ENCODE data around the gene FAM83E.
"Not testable (repeated sequence)": the region's sequence is repeated elsewhere in the genome, so short reads cannot be mapped to it uniquely, and the experiment has no call there.

Gene FAM83E

DNA sequence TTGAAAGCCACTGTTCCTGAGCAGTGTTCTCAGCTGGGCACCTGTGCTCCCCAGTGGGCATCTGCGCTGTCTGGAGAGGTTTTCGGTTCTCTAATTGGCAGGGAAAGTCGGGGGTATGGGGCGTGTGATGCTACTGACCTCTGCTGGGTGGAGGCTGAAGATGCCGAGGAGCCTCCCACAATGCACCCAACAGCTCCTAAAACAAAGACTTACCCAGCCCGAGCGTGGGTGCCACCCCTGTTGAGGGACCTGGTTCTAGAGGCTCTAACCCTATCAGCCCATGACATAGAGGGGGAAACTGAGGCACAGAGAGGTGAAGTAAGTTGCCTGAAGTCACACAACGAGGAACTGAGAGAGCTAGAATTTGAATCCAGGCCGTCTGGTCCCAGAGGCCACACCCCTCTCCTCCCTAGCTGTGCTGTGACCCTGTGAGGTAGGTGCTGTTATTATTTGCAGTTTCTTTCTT is 6.0 kb downstream of the FAM83E start:
- peak; percentile 42 for DNase-seq

DNA sequence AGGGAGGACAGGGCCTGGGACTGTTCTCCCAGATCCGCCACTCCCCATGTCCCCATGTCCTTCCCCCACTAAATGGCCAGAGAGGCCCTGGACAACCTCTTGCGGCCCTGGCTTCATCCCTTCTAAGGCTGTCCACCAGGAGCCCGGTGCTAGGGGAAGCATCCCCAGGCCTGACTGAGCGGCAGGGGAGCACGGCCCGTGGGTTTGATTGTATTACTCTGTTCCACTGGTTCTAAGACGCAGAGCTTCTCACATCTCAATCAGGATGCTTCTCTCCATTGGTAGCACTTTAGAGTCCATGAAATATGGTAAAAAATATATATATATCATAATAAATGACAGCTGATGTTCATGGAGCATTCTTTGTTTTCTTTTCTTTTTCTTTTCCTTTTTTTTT is 7.5 kb downstream of the FAM83E start:
- DNase-seq = no peak

DNA sequence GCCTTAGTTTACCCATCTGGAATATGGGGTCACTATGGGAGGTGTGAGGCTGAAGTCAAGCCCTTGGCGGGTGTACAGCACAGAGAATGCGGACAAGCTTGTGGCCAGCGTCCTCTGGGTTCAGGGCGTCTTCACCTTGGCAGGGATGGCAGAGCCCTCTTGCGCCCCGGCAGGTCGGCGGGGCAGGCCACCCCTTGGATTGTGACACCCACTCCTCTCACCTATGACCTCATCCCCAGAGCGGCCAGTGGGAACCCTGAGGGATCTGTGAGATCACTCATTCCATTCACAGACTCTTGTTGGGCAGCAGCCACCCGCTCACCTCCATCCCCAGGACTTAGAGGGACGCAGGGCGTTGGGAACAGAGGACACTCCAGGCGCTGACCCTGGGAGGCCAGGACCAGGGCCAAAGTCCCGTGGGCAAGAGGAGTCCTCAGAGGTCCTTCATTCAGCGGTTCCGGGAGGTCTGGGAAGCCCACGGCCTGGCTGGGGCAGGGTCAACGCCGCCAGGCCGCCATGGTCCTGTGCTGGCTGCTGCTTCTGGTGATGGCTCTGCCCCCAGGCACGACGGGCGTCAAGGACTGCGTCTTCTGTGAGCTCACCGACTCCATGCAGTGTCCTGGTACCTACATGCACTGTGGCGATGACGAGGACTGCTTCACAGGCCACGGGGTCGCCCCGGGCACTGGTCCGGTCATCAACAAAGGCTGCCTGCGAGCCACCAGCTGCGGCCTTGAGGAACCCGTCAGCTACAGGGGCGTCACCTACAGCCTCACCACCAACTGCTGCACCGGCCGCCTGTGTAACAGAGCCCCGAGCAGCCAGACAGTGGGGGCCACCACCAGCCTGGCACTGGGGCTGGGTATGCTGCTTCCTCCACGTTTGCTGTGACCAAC is 8.2 kb downstream of the FAM83E start, which contains the start of gene SPACA4:
SPACA4 (plus strand) TSS at position 280 of the 896 bp plus-strand sequence; CDS start at position 517, 237 bp downstream.
- no peak for DNase-seq

DNA sequence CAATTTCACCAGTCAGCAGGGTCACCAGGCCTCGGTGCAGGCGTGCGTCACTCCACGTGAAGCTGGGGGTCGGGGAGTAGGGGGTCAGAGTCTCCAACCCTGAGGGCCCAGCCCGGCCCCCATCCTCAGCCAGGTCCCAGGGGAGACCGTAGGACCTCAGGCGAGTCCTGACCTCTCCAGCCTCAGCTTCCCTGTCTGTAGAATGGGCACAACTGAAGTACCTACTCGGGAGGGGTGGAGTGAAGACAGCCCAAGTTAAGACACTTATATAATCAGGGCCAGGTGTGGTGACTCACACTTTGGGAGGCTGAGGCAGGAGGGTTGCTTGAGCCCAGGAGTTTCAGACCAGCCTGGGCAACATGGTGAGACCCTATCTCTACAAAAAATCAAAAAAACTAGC is 11.0 kb downstream of the FAM83E start:
- DNase-seq = no peak

DNA sequence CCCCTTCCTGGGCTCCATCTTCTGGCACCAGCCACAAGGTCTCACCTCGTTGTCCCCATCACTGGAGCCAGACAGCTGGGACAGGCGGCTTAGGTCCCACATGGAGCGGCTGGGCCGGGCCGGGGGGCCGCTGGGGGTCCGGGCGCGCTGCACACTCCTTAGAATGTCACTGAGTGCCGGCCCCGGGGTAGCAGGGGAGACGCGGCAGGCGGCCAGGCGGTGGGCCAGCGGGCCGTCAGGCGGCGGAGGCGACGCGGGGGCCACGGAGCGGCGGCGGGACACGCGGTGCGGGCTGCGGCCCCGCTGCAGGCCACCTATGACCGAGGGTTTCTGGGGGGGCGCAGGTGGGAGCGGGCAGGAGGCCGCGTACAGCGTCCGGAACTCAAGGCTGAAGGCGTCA is 11.4 kb downstream of the FAM83E start:
- no peak for DNase-seq

DNA sequence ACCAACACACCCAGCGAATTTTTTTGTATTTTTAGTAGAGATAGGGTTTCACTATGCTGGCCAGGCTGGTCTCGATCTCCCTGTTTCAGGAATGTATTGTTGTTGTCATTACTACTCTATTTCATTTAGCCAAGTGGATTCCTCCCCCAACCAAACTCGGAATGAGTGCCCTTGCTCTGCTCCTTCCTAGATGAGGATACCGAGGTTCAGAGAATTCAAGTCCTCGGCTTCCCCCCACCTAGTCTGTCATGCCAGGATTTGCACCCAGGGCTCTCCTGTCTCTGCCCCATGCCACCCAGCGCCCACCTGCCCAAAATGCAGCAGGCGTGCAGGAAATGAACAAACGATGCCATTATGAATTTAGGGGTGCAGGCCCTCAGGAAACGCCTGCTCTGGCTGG is 11.9 kb downstream of the FAM83E start:
- no peak for DNase-seq

DNA sequence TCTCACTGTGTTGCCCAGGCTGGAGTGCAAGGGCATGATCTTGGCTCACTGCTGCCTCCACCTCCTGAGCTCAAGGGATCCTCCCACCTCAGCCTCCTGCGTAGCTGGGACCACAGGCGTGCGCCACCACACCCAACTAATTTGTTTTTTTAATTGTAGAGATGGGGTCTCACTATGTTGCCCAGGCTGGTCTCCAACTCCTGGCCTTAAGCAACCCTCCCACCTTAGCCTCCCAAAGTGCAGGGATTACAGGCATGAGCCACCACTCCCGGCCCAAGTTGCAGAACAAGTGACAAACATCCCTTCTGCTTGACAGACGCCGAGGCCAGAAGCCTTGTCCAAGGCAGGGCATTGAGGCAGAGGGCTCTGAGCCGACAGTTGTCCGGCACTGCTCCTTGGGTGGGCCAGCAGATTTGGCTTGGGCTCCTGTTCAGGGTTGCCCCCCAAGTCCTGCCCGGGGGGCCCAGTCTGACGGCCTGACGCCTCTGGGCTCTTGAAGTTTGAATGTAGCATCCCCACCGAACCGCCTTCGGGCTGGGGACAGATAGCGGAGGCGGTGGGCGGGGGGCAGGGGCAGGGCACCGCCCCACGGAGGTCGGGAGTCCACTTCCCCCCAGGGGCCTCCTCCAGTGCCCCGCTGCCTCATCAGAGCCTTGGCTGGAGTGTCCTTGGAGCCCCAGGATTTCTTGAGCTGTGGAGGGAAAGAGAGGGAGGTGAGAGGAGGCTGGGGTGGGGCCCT is 14.0 kb downstream of the FAM83E start:
- no peak for DNase-seq

DNA sequence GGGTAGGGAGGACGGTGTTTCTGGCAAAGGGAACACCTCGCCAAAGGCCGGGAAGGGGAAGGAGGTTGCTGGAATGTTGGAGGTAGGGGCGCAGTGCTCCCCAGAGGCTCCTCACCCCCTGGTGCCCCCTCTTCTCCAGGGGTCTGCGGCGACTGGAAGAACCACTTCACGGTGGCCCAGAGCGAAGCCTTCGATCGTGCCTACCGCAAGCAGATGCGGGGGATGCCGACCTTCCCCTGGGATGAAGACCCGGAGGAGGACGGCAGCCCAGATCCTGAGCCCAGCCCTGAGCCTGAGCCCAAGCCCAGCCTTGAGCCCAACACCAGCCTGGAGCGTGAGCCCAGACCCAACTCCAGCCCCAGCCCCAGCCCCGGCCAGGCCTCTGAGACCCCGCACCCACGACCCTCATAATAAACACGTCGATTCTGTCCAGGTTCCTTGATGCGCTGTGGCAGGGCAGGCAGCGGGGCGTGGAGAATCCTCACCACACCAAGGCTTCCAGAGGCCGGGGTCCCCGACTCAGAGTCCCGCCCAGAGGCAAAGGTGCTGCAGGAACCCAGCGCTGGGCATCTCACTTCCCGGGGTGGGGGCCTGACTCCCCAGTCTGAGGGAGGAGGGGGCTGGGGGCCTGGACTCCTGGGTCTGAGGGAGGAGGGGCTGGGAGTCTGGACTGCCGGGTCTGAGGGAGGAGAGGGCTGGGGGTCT is 15.7 kb downstream of the FAM83E start:
- DNase-seq = no peak

DNA sequence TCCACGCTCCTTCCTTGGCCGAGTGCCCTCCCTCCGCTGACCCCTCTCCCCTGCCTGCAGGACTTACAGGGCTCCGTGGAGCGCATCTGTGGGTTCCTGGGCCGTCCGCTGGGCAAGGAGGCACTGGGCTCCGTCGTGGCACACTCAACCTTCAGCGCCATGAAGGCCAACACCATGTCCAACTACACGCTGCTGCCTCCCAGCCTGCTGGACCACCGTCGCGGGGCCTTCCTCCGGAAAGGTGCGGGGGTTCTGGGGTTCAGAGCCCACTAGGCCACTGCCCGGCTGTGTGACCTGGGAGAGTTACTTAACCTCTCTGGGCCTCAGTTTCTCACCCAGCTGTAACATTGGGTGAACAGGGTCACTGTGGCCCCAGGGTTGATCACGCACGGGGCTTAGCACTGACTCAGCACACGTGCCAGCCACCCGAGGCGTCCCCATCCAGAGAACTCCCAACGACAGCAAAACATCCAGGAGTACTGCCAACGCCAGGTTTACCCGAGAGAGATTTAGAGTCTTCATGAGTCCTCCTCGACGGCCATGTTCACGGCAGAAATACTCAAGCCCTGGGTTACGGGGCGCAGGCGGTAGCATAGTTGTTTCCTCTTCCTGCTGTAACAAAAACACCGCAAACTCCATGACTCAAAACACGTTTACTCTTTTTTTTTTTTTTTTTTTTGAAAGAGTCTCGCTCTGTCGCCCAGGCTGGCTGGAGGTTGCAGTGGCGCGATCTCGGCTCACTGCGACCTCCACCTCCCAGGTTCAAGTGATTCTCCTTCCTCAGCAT is 18.0 kb downstream of the FAM83E start:
- no peak for DNase-seq

DNA sequence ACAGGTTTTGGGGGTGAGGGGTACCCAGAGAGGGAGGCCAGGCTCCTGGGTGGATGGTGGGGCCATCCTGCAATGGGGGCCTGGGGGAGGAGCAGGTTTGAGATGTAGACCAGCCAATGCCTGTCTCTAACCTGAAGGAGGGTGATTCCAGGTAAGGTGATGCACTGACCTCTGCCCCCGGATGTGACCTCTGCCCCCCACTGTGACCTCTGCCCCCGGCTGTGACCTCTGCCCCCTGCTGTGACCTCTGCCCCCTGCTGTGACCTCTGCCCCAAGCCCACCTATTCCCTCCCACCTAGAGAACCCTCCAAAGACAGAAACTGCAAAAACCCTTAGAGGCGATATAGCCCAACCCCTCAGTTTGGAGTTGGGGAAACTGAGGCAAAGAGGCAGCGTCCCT is 18.6 kb downstream of the FAM83E start:
- no peak for DNase-seq

DNA sequence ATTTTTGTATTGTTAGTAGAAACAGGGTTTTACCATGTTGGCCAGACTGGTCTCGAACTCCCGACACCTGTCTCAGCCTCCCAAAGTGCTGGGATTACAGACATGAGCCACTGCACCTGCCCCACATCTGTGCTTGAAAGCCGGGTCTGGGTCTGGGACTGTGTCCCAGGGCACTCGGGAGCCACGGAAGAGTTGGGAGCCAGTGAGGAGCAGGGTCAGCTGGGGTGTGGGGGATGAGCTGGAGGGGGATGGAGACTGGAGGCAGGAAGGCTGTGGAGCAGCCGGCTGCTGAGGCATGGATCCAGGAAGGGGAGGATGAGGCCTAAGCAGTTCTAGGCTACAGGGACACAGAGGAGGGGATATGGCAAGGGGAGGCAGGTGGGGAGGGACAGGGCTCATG is 19.0 kb downstream of the FAM83E start:
- DNase-seq = no peak

DNA sequence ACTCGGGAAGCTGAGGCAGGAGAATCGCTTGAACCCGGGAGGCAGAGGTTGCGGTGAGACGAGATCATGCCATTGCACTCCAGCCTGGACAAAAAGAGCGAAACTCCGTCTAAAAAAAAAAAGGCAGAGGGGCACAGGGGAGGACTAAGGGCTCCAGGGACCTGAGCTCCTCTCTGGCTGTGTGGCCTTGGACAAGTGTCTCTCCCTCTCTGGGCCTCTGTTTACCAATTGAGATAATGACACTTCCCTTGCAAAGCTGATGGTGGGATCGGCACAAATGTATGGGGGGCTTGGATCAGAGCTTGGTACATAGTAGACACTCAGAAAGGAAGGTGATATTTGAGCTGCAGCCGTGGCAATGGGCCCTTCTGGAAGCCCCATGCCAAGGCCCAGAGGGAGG is 19.7 kb downstream of the FAM83E start:
- DNase-seq = no peak

DNA sequence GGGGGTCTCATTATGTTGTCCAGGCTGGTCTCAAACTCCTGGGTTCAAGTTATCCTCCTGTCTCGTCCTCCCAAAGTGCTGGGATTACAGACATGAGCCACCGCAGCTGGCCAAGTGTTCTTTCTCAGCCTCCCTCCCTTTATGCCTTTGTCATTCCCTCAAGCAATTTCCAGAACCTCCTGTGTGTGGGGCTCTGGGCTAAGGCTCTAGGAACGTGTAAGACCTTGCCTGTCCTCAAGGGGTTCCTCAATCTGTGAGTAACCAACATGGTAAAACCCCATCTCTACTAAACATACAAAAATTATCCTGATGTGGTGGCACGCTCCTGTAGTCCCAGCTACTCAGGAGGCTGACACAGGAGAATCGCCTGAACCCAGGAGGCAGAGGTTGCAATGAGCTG is 23.9 kb downstream of the FAM83E start:
- no peak for DNase-seq

DNA sequence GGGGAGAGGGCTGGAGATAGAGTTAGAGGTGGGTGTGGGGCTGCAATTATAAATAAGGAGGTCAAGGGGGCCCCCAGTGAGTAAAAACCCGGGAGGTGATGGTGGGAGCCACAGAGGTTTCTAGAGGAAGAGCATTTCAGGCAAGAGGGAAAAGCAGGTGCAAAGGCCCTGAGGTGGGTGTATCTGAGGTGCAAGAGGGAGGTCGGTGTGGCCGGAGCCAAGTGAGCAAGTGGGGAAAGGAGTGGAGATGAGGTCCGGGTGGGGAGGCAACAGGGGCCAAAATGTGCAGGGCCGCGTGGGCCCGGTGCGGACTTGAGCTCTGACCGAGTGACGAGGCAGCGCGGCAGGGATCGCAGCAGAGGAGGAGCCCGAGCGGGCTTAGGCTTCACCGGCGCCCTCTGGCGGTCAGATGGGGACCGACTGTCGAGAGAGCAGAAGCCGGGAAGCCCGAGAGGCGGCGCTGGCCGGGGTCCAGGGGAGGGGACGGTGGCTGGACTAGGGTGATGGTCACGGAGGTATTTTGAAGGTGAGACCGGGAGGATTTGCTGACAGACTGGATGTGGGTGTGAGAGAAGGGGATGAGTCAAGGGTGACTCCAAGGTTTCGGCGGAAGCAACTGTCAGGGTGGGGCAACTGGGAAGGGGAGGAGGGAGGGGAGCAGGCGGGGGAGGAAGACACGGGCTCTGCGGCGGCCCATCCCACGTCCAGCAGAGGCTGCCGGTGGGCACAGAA is 26.0 kb downstream of the FAM83E start:
- peak; percentile 80 for DNase-seq

DNA sequence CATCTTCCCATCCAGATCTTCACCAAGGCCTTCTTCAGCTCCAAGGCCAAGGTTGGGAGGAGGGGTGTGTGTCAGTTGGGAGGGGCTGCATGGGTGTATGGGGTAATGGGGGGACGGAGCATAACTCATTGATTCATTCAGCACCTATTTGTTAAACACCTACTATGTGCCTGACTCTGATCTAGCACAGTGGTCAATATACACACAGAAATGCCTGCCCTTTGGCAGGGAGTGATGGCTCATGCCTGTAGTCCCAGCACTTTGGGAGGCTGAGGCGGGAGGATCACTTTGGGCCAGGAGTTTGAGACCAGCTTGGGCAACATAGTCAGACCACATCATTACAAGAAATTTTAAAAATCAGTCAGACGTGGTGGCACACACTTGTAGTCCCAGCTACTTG is 27.5 kb downstream of the FAM83E start:
- no peak for DNase-seq

DNA sequence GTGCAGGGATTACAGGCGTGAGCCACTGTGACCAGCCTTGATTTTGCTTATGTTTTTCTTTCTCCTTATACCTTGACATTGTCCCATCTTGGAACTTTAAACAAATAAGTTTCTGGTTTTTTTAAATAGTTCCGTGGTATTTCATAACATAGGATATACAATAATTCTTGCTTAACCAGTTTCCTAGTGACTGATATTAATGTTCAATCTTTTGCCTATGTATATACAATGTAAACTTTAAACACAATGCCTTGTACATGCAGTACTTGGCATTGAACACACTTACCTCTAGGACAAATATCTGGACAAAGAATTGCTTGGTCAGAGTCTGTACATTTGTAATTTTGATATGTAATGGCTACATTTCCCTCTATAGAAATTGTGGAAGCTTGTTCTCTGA is 32.7 kb downstream of the FAM83E start:
- no peak for DNase-seq

DNA sequence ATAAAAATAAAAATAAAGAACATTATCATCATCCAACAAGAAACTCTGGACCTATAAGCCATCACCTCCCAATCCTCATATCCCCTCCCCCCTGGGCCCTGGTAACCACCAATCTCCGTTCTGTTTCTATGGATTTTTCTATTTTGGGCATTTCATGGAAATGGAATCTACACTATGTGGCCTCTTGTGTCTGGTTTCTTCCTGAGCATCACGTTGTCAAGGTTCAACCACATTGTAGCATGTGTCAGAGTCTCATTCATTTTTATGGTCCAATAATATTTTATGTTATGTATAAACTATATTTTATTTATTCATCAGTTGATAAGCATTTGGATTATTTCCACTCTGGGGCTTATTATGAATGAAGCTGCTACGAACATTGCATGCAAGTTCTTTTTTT is 36.0 kb downstream of the FAM83E start:
- DNase-seq = peak; percentile 52

DNA sequence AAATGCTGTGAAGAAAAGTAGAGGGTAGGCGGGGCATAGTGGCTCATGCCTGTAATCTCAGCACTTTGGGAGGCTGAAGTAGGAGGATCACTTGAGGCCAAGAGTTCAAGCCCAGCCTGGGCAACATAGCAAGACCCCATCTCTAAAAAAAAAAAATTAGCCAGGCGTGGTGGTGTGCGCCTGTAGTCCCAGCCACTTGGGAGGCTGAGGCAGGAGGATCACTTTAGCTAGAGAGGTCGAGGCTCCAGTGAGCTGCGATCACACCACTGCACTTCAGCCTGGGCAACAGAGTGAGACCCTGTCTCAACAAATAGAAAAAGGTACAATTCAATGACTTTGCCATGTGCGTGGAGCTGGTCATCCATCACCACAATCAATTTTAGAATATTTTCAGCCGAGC is 37.0 kb downstream of the FAM83E start:
- DNase-seq = not testable (repeated sequence)

DNA sequence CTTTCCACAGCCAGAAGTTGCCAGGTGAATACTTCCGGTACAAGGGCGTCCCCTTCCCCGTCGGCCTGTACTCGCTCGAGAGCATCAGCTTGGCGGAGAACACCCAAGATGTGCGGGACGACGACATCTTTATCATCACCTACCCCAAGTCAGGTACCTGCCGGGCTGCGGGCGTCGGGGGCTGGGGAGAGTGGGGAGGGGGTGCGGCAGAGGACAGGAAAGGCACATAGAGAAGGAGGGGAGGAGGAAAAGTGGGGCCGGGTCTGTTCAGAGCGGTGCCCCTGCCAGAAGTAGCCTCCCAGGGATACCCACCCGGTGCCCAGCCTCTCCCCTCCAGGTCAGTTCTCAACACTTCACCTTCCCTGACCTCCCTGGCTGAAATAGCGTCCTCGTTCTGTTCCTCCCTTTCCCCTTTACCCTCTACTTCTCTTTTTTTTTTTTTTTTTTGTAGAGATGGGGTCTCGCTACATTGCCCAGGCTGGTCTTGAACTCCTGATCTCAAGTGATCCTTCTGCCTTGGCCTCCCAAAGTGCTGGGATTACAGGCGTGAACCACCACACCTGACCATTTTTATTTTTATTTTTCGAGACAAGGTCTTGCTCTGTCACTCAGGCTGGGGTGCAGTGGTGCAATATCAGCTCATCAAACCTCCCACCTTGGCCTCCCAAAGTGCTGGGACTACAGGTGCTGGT is 38.8 kb downstream of the FAM83E start:
- no peak for DNase-seq

DNA sequence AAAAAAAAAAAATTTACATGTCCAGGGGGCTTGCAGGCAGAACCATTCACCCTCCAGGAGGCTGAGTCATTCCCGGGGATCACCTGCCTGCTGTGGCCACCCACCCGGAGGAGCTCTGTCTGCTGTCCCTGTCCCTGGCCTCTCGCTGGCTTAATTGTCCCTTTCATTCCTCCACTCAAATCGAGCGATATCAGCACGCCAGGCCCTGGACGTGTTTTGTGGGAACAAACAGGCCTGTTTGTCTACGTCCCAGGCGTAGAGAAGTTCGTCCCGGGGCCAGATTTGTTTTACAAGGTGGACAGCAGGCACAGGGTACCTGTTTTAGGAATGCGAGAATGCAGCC is 41.7 kb downstream of the FAM83E start:
- DNase-seq = no peak
